Measurements from ENCODE around the gene DIP2C.

DNA sequence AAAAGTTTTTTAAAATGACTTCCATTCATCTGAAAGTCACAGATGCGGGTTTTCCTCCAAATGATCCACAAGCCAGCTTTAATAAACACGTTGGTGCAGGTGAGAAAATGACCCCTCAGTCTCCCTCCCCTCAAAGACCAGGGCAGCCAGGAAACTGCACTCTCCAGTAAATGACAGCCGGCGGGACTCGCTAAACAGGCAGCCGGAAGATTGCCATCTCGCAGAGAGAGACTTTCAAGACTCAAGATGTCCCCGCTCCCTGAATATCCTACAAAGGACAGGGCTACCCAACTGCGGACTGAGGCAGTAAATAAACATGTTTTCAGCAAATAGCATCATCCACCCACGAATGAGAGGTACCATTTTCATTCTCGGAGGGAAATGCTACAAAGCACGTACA is 116.8 kb downstream of the DIP2C start:
- no peak for TF ChIP-seq POLR2A (IDR thresholded peaks at IDR 0.05)
- TF ChIP-seq, protein P1, sequence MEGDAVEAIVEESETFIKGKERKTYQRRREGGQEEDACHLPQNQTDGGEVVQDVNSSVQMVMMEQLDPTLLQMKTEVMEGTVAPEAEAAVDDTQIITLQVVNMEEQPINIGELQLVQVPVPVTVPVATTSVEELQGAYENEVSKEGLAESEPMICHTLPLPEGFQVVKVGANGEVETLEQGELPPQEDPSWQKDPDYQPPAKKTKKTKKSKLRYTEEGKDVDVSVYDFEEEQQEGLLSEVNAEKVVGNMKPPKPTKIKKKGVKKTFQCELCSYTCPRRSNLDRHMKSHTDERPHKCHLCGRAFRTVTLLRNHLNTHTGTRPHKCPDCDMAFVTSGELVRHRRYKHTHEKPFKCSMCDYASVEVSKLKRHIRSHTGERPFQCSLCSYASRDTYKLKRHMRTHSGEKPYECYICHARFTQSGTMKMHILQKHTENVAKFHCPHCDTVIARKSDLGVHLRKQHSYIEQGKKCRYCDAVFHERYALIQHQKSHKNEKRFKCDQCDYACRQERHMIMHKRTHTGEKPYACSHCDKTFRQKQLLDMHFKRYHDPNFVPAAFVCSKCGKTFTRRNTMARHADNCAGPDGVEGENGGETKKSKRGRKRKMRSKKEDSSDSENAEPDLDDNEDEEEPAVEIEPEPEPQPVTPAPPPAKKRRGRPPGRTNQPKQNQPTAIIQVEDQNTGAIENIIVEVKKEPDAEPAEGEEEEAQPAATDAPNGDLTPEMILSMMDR (IDR thresholded peaks at IDR 0.05) = no peak
